HPDE6-E6E7 (cell line): ENCODE data around the gene SLC22A31.
"Not testable (repeated sequence)": the region's sequence is repeated elsewhere in the genome, so short reads cannot be mapped to it uniquely, and the experiment has no call there.

Experiments
- DNase-seq: peaks from one replicate; pipeline ENCODE4 v3.0.0; 2011; ENCODE audit warnings: missing footprints; ENCODE audit errors: extremely low spot score

Gene SLC22A31

GRCh38 chr16:89166696-89167424 lies 33.5 kb downstream of the SLC22A31 start:
- no peak for DNase-seq

DNA sequence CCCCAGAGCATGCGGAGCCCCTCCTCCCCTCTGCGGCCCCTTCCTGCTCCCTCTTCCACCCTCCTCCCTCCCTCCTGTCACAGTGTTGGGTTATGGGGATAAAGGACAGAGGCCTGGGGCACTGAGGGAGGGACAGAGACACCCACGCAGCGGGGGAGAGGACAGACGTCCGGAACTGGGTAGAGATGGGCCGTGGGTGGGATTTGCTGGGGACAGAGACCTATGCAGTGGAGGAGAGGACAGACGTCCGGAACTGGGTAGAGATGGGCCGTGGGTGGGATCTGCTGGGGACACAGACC lies 34.7 kb downstream of the SLC22A31 start:
- not testable (repeated sequence) for DNase-seq

DNA sequence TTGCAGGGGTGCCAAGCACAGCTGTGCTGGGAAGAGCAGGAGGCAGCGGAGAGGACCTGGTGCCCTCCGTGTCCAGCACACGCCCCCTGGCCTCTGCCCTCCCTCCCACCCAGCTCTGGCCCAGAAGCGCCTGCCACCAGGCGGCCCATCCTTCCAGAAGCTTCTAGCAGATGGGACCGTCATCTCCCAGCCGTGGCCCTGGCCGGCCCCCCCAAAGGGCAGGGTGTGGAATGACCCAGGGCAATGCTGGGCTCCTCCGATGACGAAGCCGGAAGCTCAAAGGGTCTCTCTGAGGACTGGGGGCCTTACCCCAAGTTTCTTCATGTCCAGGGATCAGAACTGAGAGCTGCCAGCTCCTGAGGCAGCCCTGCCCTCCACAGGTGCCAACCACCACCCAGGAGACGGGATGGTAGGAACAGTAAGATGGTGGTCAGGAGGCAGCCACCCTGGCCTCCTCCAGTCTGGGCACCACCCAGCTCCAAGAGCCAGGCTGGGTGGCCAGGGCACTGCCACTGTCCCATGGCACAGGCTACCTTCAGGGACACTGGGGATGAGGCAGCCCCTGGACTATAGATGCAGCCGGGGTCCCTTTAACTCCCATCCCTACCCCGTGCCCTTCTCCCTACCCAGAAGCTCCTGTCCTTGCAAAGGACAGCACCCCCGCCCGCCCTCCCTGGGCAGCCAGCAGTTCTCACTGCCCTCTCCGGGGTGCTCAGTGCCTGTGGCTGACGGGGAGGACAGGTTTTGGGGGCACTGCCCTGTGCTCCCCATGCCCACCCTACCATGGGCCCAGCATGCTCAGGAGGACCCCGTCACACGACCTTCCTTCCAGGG lies 35.3 kb downstream of the SLC22A31 start:
- no peak for DNase-seq

GRCh38 chr16:89164436-89164835 lies 35.9 kb downstream of the SLC22A31 start:
- DNase-seq, result no peak

DNA sequence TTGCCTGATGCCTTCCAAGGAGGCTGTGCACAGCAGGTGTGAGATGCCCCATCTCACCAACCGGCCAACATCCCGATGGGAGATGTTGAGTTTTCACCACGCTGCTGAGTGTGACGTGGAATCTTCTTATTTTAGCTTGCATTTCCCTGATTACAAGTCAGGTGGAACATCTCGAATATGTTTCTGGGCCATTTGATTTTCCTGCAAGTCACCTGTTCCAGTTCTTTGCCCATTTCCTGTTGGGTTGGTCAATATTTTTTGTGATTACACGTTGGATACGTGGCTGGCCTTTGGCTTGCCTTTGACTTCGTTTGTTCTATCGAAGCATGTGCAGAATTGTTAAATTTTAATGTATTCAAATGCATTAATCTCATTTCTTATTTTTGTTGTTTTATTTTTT lies 37.0 kb downstream of the SLC22A31 start:
- no peak for DNase-seq

- DNase-seq, result no peak
Observed at GRCh38 chr16:89161763-89162713, 38.3 kb downstream of the SLC22A31 start.

DNA sequence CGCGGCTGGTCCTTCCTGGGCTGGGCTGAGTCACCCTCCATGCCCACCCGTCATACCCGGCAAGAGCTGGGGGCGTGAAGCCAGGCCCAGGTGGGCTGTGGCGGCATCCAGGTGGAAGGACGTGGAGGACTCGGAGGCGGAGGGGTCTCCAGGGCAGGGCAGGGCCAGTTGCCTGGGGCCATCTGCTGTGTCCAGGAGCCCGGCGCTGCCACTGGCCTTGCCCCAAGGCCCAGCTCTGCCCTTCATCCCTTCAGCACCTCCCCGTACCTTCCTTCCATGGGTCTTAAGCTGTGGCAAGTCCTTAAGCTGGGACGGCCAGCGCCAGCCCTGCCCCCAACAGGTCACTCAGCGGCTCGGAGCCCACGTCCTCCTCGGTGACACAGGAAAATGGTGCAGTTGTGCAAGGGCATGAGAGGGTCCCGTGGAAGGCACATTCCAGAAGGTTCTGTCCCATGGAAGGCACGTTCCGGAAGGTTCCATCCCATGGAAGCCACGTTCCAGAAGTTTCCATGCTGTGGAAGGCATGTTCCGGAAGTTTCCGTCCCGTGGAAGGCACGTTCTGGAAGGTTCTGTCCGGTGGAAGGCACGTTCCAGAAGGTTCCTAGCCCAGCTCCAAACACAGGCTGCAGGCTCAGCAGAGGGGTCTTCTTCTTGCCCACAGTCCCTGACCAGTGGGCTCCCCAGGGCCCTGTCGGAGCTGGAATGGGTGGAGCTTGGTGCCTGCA lies 39.2 kb downstream of the SLC22A31 start:
- DNase-seq, result no peak

- DNase-seq, result no peak
Observed at GRCh38 chr16:89159850-89160354, 40.4 kb downstream of the SLC22A31 start.

DNA sequence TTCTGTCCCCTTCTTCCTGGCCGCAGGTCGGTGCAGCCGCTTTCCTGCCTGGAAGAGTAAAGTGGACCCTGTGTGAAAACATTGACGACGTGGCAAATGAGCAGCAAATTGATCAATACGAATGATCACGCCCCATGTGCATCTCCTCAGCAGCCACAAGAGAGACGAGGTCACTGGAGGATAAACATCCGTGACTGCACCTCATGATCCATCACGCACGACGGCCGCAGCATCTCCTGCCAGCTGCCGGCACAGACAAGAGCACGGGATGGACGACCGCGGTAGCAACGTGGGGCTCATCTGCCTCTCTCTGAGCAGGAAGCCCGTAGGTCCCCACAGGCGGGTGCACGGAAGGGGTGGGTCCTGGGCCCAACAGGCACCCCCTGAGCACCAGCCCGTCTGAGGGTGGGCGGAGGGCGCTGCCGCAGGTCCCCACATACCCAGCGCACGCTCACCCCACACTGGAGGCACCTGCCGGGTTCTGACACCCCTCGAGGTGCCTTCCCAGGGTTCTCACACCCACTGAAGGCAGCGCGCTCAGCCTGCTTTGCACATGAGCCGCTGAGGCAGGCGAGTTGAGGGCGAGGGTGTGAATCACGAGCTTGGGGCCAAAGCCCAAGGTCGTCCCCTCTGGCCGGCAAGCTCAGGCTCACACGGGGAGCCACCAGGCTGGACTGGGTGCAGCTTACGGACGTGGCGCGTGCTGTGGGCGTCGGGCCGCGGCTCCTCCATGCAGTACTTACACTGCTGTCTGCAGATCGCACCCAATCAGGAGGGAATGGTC lies 41.1 kb downstream of the SLC22A31 start:
- DNase-seq, result no peak

GRCh38 chr16:89157778-89158177 lies 42.6 kb downstream of the SLC22A31 start:
- no peak for DNase-seq

GRCh38 chr16:89156740-89157645 lies 43.3 kb downstream of the SLC22A31 start:
- DNase-seq, result no peak

DNA sequence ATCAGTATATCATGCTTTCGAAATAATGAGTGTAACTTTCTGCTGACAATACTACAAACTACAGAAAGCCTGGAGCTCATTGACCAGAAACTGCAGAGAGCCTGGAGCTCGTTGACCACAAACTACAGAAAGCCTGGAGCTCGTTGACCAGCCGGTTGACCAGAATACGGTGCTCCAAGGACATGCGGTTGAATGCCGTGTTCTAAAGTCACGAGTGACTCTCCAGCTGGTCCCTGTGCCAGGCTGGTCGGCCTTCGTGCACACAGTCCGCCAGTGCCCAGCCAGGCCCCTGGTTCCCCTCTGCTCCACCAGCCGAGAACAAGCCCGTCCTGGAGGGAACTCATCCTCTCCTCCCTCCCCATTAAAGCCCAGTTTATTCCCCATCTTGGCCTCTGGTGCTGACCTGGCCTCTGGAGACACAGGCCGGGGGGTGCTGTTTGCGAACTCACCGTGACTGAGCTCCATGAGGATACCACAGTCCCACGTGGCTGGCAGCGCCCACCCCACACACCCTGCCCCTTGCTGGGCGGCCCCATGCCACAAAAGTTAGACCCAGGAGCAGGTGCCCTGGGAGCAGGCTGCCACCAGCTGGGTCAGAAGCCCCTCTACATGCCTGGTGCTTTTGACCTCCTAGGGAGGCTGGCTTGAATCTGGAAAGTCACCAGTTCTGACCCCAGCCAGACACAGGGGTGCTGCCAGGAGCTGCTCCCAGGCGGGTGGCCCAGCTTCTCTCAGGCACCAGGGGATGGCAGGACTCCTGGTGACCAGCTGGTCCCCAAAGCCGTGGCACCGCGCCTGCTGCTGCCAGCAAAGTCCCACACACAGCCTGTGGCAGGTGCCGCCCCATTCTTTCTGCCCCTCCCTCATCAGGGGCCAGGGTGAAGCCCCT lies 44.2 kb downstream of the SLC22A31 start:
- DNase-seq, result no peak

- no peak for DNase-seq
Observed at GRCh38 chr16:89155184-89155679, 45.1 kb downstream of the SLC22A31 start.

DNA sequence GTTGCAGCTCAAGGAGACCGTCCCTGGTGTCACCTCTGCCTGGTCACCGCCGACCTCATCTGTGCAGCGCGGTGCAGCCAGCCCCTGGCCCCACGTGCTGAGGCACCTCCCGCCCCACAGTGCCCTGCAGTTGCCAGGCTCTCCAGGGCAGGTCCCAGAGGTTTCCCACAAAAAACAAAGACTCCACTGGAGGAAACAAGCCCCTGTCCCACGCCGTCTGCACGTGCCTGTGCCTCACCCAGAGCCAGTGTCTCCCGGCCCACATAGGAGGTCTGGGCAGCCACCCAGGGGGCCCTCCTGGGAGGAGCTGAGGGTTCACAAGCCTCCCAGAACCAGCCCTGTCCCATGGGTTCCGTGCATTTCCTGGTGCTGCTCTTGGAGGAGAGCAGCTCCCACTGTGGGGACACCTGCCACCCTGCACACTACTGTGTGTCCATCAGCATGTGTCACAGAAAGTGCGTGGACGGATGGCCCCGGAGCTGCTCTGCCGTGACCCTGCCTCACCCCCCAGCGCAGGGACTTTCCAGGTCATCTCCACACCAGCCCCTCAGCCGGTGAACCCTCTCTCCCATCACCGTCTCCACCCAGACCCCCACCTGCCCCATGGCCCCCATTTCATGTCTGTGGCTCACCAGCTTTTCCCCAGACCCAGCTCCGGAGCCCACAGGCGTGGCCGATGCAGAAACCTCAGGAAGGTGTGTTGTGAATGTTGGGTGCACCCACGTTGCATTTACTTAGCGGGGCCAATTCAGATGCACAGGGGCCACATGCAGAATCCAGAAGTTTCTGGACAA lies 45.8 kb downstream of the SLC22A31 start:
- no peak for DNase-seq

DNA sequence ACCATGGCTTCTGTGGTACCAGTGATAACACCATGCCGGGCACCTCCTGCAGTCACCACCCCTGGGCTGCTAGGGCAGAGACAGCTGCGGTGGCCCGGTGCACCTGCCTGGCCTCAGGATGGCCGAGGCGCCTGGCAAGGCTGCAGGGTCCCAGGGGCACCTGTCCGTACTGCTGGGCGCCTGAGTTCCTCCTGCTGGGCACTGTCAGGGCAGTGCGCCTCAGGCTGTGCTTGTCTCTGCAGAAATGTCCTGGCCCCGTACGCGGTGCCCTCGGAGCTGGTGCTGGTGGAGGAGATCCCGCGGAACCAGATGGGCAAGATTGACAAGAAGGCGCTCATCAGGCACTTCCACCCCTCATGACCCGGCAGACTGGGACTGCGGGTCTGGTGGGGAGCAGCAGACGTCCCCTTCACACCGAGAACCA lies 46.5 kb downstream of the SLC22A31 start:
- peak; percentile 74 for DNase-seq

- no peak for DNase-seq
Observed at GRCh38 chr16:89152831-89153700, 47.3 kb downstream of the SLC22A31 start.
